SKM-1 (cell line): ENCODE results near the gene CUL9.
A peak's percentile ranks its signal among the peaks of the same experiment; 100 is the strongest.

ENCODE experiments used
- DNase-seq: peaks from one replicate; lab custom pipeline; 2025; ENCODE audit not compliant: unreplicated experiment; lab: John Stamatoyannopoulos, UW

The CUL9 gene

GRCh38 chr6:43172104-43173007, 9.6 kb upstream of the CUL9 start:
- DNase-seq = no peak

- no peak for DNase-seq
Measured at GRCh38 chr6:43173591-43174262, 8.3 kb upstream of the CUL9 start.

- DNase-seq = peak; percentile 71
Measured at GRCh38 chr6:43174263-43175112, 7.5 kb upstream of the CUL9 start.

- DNase-seq = no peak
Measured at GRCh38 chr6:43175676-43176422, 6.1 kb upstream of the CUL9 start.

- DNase-seq = no peak
Measured at GRCh38 chr6:43176423-43176786, 5.6 kb upstream of the CUL9 start.

GRCh38 chr6:43178150-43178549, 3.8 kb upstream of the CUL9 start:
- no peak for DNase-seq

GRCh38 chr6:43178951-43179830, 2.8 kb upstream of the CUL9 start:
- DNase-seq = no peak

- DNase-seq = no peak
Measured at GRCh38 chr6:43180058-43180457, 1.9 kb upstream of the CUL9 start.

GRCh38 chr6:43180985-43181384, 1.0 kb upstream of the CUL9 start:
- no peak for DNase-seq

- no peak for DNase-seq
Measured at GRCh38 chr6:43181621-43181941, 415 bp upstream of the CUL9 start.

GRCh38 chr6:43183441-43183840, 1.4 kb downstream of the CUL9 start:
- no peak for DNase-seq

GRCh38 chr6:43184268-43184985, 2.4 kb downstream of the CUL9 start:
- DNase-seq = no peak

- DNase-seq = no peak
Measured at GRCh38 chr6:43185391-43185985, 3.5 kb downstream of the CUL9 start.

- DNase-seq = no peak
Measured at GRCh38 chr6:43186019-43186418, 4.0 kb downstream of the CUL9 start.

GRCh38 chr6:43186706-43187105, 4.7 kb downstream of the CUL9 start:
- no peak for DNase-seq

- DNase-seq = no peak
Measured at GRCh38 chr6:43187821-43188220, 5.8 kb downstream of the CUL9 start.

- DNase-seq = no peak
Measured at GRCh38 chr6:43188426-43188825, 6.4 kb downstream of the CUL9 start.

GRCh38 chr6:43189776-43190304, 7.8 kb downstream of the CUL9 start:
- no peak for DNase-seq

GRCh38 chr6:43192911-43193310, 10.9 kb downstream of the CUL9 start:
- no peak for DNase-seq
